ENCODE measurements around the gene CYP2J2.
"Not testable (repeated sequence)": the region's sequence is repeated elsewhere in the genome, so short reads cannot be mapped to it uniquely, and the experiment has no call there.

Gene CYP2J2

GRCh38 chr1:59917785-59918180, 8.8 kb downstream of the CYP2J2 start:
- no peak for DNase-seq

- DNase-seq: no peak
These were observed 9.4 kb downstream of the CYP2J2 start for GRCh38 chr1:59917026-59917784.

GRCh38 chr1:59915516-59915915, 11.1 kb downstream of the CYP2J2 start:
- DNase-seq: no peak

DNA sequence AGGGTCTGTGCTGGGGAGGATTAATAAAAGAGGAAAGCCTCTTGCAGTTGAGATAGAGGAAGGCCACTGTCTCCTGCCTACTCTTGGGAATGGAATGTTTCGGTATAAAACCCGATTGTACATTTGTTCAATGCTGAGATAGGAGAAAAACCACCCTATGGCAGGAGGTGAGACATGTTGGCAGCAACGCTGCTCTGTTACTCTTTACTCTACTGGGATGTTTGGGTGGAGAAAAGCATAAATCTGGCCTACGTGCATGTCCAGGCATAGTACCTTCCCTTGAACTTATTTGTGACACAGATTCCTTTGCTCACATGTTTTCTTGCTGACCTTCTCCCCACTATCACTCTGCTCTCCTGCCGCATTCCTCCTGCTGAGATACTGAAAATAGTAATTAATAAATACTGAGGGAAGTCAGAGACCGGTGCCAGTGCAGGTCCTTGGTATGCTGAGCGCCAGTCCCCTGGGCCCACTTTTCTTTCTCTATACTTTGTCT, 11.7 kb downstream of the CYP2J2 start:
- DNase-seq: not testable (repeated sequence)

DNA sequence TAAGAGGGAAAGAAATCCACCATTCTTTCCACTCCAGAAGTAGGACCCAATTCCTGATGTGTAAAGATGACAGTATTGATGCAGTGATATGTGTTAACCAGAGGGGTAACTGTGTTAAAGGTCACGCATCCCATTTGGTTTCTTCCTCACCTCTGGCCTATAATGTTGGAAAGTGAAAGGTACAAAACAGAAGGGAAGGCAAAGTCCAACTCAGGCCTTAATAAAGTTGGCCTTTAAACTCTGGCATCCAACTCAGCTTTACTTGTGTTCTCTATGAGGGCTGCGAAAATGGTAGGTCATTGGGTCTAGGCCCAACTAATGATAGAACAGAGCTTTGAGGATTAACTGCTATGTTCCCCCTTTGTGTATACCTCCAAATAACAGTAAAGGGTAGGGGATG, 17.9 kb downstream of the CYP2J2 start:
- no peak for DNase-seq

DNA sequence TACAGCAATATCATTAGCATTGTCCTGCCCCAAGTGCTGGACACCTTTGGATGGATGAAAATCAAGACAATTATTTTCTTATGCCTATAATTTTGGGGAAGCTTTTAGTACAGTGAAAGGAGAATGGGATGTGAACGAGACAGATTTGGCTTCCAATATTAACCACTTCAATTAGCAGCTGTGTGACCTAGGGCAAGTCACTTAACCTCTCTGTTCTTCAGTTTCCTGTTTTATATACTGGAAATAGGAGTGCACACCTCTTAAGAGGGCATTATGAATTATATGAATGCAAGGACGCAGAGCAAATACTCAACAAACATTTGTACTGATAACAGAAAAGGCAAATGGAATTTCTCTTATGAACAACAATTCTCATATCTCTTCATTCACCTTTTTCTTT, 18.5 kb downstream of the CYP2J2 start:
- no peak for DNase-seq

DNA sequence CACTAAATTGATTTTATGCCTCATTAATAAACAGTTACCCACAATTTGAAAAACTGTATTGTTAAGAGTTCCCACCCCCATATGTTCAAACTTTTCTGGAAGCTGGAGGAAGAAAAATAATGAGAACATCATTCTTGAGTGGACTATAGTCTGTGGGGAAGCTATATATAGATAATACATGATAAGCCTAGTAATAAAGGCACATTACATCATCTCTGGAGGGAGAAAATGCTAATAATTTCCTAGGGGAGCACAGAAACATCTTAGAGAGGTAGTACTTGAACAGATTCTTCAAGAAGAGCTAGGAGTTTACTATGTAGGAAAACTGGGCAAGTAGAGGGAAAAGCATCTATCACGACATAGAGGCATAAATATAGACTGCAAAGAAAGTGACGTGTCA, 19.6 kb downstream of the CYP2J2 start:
- no peak for DNase-seq

- DNase-seq: peak; percentile 23
These were observed 23.3 kb downstream of the CYP2J2 start for GRCh38 chr1:59903141-59903754.

DNA sequence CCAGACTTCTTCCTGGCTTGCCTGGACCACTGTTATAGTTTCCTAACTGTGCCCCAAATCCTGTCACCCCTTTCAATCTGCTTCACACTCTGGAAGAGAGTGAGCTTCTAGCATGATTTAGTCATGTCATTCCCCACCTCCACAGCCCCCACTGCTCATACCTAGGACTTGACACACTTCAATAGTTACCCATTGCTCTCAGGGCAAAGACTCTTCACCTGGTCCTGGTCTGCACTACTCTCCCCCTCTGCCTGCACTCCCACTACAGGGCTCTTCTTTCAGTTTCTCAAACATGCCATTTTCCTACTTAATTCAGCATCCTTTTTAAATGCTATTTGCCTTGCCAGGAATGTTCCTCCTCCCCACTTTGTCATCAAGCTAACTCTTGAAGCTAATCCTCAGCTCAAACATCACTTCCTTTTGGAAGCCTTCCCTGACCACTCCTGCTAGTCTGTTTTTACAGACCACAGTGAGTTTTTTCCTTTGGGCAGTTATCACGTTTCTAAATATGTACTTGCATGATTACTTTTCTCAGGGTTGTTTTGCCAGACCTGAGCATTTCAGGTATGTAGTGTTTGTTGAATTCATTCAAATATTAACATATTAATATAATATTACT, 24.7 kb downstream of the CYP2J2 start:
- DNase-seq: no peak

GRCh38 chr1:59900640-59901039, 25.9 kb downstream of the CYP2J2 start:
- no peak for DNase-seq

DNA sequence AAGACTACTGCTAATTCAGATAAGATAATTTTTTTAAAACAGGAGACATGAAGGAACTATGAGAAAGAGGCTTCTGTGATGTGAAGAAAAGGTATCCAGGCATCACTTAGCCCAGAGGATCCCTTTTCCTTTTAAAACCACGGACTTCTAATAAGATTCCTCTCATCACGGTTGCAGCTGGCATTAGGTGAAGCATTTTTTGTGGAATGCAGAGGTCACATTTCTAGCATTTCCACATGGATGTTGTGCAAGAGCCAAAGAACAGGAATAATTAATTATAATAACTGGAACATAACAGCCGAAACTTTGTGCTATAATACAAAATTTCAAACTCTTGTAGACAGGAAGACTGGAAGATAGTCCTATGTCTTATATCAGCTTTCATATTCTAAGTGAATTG, 27.6 kb downstream of the CYP2J2 start:
- no peak for DNase-seq

DNA sequence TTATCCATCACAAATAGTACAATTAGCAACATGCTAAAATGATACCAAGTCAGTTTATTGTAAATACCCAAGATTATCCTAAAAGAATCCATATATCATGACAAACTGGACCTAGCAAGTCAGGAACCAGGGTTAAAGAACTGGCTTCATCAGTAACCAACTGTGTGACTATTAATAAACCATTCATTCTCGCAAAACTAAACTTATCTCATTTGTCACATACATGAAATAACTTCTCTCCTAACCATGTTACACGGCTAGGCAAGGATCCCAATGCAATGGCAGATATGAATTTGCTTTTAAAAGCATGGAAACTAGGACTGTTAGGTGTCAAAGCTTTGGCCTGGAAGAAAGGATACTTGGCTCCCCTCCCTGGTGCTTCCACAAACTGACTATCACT, 29.4 kb downstream of the CYP2J2 start:
- no peak for DNase-seq

- peak; percentile 3 for DNase-seq
These were observed 33.4 kb downstream of the CYP2J2 start for GRCh38 chr1:59892841-59893811.

DNA sequence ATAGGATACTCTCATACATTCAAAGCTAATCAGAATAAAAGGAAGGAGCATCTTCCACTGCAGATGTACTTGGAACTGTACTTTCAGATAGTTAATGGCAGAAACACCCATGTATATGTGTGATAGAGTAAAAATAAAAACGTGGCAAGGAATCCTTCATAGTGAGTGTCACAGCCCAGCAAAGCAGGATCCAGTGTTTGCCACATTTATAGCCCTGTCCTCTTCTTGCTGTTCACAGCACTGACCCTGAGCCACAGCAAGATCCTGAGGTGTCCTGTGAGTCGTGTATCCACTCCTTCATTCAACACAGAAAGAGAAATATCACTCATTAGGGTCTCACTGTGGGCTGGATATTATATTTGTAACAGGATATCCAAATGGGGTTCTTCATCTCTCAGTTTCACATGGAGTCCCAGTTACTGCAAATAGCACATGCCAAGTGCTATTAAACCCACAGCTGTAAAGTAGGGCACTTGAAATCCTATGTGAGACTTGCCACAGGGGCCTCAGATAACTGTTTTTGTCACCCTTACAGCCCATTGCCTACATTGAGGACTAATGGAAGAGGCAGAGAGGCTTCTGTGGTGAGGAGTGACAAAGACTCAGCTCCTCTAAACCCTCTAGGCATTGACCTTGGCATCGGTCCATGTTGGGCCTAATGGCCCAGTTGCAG, 41.3 kb downstream of the CYP2J2 start:
- DNase-seq: no peak

DNA sequence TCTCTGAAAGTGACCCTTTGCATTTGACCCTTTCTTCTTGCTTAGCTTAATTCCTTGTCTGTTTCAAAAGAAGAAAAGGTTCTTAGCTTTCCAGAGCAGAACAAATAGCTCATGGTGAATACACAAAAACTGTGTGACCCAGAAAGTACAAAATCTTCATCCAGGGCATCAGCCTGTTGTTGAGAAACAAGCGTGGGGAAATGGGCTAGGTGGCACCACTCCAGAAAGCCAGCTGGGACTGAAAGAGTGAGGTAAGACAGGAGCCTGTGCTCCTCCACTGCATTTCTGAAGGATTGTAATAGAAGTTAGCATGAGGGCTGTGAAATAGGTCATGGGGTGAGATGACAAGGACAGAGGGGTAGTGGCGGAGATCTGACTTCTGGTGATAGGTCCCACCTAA, 45.8 kb downstream of the CYP2J2 start:
- no peak for DNase-seq

DNA sequence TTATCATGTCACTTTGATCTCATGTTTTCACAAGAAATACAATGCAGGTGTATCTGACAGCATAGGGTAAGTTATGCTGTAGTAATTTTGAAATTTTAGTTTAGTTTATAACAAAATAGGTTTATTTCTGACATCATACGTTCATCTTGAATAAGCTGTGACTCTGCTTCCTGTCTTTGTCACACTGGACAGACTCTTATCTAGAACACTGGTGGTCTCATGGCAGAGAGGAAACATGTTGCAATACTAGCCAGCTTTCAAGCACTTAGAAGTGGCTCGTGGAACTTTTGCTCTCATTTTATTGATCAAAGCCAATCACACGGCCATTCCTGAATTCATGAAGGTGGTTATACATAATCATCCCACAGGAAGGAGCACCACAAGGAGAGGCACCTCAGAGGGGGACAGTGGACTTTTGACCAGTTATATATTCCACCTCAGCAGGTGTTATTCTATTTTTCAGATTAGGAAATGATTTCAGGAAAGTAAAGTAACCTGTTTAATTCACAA, 46.5 kb downstream of the CYP2J2 start:
- no peak for DNase-seq

GRCh38 chr1:59879574-59879973, 47.0 kb downstream of the CYP2J2 start:
- DNase-seq: peak; percentile 59

DNA sequence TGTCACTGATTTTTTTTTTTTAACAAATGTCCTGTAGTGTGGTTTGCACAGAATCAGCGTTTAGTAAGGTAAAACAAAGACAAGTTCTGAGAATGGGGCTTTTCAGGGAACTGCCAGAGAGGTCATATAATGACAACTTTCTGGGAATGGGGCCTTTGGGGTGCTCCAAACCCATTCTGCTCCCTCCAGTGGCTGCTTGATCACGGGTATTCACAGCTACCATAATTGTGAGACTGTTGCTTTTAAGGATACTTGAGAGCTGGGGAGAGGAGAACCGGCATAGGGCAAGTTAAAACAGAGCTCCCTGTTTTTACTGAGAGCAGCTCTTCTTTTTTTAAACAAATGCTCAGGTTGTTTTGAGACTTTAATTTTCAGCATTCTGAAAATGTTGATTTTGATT, 48.2 kb downstream of the CYP2J2 start:
- DNase-seq: no peak

- no peak for DNase-seq
These were observed 49.4 kb downstream of the CYP2J2 start for GRCh38 chr1:59877108-59877682.

DNA sequence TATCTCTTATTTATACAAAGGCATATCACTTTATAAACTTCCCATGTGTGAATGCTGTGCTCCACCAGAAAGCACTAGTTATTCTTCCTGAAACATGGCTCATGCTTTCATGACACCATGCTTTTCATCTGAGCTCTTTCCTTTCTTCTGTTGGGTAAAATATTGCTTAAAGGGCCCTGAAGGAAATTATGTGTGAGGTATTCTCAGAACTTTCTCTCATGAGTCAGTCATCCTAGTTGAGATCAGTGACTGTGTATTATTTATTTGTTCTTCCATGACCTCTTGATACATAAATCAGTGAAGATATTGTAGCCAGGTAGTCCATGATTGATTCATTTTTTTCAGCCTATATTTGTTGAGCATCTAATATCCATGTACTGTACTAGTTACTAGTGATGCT, 54.8 kb downstream of the CYP2J2 start:
- DNase-seq: no peak

DNA sequence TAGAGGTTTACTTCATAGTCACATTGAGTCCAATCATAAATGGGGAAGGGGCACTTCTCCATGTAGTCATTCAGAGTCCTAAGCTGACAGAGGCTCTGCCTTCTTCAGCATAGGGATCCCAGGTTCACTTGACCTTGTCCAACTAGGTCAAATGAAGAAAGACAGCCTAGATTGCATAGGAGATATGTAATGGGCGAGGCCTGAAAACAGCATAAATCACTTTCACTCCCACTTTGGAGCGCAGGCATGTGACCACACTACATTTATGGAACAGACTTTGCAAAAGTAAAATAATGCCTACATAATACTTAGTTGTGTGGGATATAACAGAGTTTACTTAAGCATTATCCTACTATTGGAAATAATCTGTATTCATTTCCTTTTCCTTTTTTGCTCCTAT, 60.1 kb downstream of the CYP2J2 start:
- DNase-seq: no peak

All from CD4-positive, alpha-beta T cell treated with Interleukin-17A for 4 hours (primary cell).